ENCODE data around the gene PLET1.

Gene PLET1

GRCh38 chr11:112212710-112213109 is 48.0 kb downstream of the PLET1 start:
- DNase-seq (ENCODE audit: low read depth in 1 of 2, low spot score in 1 of 2), result no peak
- TF ChIP-seq GABPA (IDR thresholded peaks at IDR 0.05; ENCODE audit: low read depth) (no peak), POLR2AphosphoS5 (IDR thresholded peaks at IDR 0.05; ENCODE audit: low read depth) (no peak), CTCF (IDR thresholded peaks at IDR 0.05; ENCODE audit: insufficient read depth, low read length) (no peak), REST (IDR thresholded peaks at IDR 0.05; ENCODE audit: insufficient replicate concordance, low read depth) (no peak), SPI1 (IDR thresholded peaks at IDR 0.05; ENCODE audit: borderline replicate concordance, low read depth) (no peak)
- Histone ChIP-seq H3K27ac (replicated peaks) (no peak overlapping the region), H3K27me3 (ENCODE audit: insufficient read depth, poor library complexity, severe bottlenecking) (no peaks in the 10 kb centered on the region), H3K4me3 (replicated peaks; ENCODE audit: insufficient read depth, low read length) (no peak overlapping the region)

GRCh38 chr11:112212290-112212689 is 48.4 kb downstream of the PLET1 start:
- H3K27me3 ChIP-seq (ENCODE audit: insufficient read depth, poor library complexity, severe bottlenecking), result no peaks in the 10 kb centered on the region
- H3K4me3 ChIP-seq (replicated peaks; ENCODE audit: insufficient read depth, low read length), result no peak overlapping the region
- no peak for DNase-seq (ENCODE audit: low read depth in 1 of 2, low spot score in 1 of 2)
- TF ChIP-seq SPI1 (IDR thresholded peaks at IDR 0.05; ENCODE audit: borderline replicate concordance, low read depth) (no peak), REST (IDR thresholded peaks at IDR 0.05; ENCODE audit: insufficient replicate concordance, low read depth) (no peak), POLR2AphosphoS5 (IDR thresholded peaks at IDR 0.05; ENCODE audit: low read depth) (no peak), GABPA (IDR thresholded peaks at IDR 0.05; ENCODE audit: low read depth) (no peak), CTCF (IDR thresholded peaks at IDR 0.05; ENCODE audit: insufficient read depth, low read length) (no peak)
- H3K27ac ChIP-seq (replicated peaks), result peak overlapping the region; percentile 8; the same call in 1 of the 2 replicates

- H3K27me3 ChIP-seq (ENCODE audit: insufficient read depth, poor library complexity, severe bottlenecking), result no peaks in the 10 kb centered on the region
- peak in 1 of 2 experiments; percentile 21 for DNase-seq (ENCODE audit: low read depth in 1 of 2, low spot score in 1 of 2)
- H3K4me3 ChIP-seq (replicated peaks; ENCODE audit: insufficient read depth, low read length), result no peak overlapping the region
- no peak for TF ChIP-seq POLR2AphosphoS5 (IDR thresholded peaks at IDR 0.05; ENCODE audit: low read depth)
- TF ChIP-seq CTCF (IDR thresholded peaks at IDR 0.05; ENCODE audit: insufficient read depth, low read length), result no peak
- no peak for TF ChIP-seq GABPA (IDR thresholded peaks at IDR 0.05; ENCODE audit: low read depth)
- no peak for TF ChIP-seq REST (IDR thresholded peaks at IDR 0.05; ENCODE audit: insufficient replicate concordance, low read depth)
- TF ChIP-seq SPI1 (IDR thresholded peaks at IDR 0.05; ENCODE audit: borderline replicate concordance, low read depth), result no peak
- H3K27ac ChIP-seq (replicated peaks), result no peak overlapping the region
Measured at GRCh38 chr11:112211536-112211935, 49.1 kb downstream of the PLET1 start.

Data from HL-60 (cell line).